Activated naive CD4-positive, alpha-beta T cell treated with anti-CD3 and anti-CD28 coated beads for 36 hours (primary cell): ENCODE data around the gene SGCA. TPM values are rescaled to one million over a fixed set of nuclear protein-coding genes. Genes with fewer than 3 reads are reported as not detected.
A peak's percentile ranks its signal among the peaks of the same experiment; 100 is the strongest.

ENCODE experiments used
- CTCF ChIA-PET: fragments of 350-600 bp; sonication (Branson Sonifier 250); formaldehyde crosslinking; loops from one replicate; lab custom pipeline; 2021; ENCODE audit warnings: antibody characterized with exemption; lab: Charles Lee
- DNase-seq: peaks from one replicate; pipeline ENCODE4 v3.0.0-alpha.2; 2020
- H3K27ac Mint-ChIP-seq: one replicate; pipeline ENCODE4 v1.8.0; 2021; ENCODE audit warnings: mild to moderate bottlenecking, mixed read lengths
- H3K27me3 Mint-ChIP-seq: one replicate; pipeline ENCODE4 v1.8.0; 2021; ENCODE audit warnings: low read depth, mixed read lengths
- H3K36me3 Mint-ChIP-seq: one replicate; pipeline ENCODE4 v1.8.0; 2021; ENCODE audit warnings: low read depth, mixed read lengths
- H3K4me1 Mint-ChIP-seq: one replicate; pipeline ENCODE4 v1.8.0; 2021; ENCODE audit warnings: low read depth, mixed read lengths
- H3K4me3 Mint-ChIP-seq: one replicate; pipeline ENCODE4 v1.8.0; 2021; ENCODE audit warnings: mild to moderate bottlenecking, moderate library complexity, mixed read lengths
- H3K9me3 Mint-ChIP-seq: one replicate; pipeline ENCODE4 v1.8.0; 2021; ENCODE audit warnings: mixed read lengths
- intact Hi-C: fragments of 100-400 bp; cut with micrococcal nuclease; formaldehyde crosslinking; loops from one replicate; pipeline ENCODE4 v1.15.1; 2023
- total RNA-seq, 2 experiments: library from RNA; stranded (reverse); gene quantifications; one replicate each; pipeline ENCODE4 v1.2.3, GENCODE V29; 2021

Gene SGCA
- total RNA-seq, 2 experiments from 2014 or later, result 0.14 TPM; not detected in 1

DNA sequence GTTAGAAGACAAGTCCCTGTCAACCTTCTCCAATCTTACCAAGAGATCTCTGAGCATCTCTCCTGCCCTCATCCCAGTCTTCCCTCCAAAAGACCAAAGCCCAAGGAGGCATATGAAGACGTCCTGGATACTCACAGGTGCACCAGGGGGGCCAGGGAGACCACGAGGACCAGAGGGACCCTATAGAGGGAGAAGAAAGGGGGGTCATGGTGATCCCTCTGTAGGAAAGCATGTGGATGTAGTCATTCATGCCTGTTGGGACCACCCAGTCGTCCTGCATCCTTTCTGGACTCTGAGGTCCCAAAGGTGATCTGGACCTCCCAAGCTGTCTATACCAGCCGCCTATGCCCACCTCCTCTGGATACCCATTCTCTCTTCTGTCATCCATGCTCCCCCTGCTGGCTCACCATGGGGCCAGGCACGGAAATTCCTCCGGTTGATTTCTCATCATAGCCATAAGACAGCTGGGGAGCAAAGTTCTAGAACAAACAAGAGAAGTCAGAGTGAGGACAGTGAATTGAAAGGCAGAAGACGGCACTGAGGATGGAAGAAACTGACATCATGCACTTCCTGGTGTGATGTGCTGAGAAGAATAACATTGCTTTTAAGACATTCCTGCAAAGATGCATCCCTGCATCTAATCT lies 32.3 kb downstream of the SGCA start:
- Mint-ChIP-seq H3K36me3 (no peaks in the 10 kb centered on the region), H3K4me1 (peaks cover 17% of the 10 kb centered on the region), H3K27me3 (peaks cover 24% of the 10 kb centered on the region), H3K9me3 (no peaks in the 10 kb centered on the region), H3K4me3 (no peak overlapping the region), H3K27ac (no peak overlapping the region)
- CTCF ChIA-PET, result interaction anchor here (0.6 to 3.0 kb wide), 9 partner anchors 9 to 238 kb away, joined by 3 to 49 read pairs (median 3); no protein-coding TSS in a partner anchor
- peak; percentile 85 for DNase-seq
- intact Hi-C loops, result loop anchor here (1.0 kb wide), 4 partner anchors 29 to 104 kb away; no protein-coding TSS in a partner anchor

GRCh38 chr17:50199211-50199802 lies 33.5 kb downstream of the SGCA start:
- no peaks in the 10 kb centered on the region for H3K9me3 Mint-ChIP-seq
- CTCF ChIA-PET, result interaction anchor here (1.0 to 7.5 kb wide), 19 partner anchors 11 to 148 kb away, joined by 3 to 225 read pairs (median 7); partner anchors contain the start of genes TMEM92 and XYLT2
- H3K4me3 Mint-ChIP-seq, result no peak overlapping the region
- H3K27me3 Mint-ChIP-seq, result peaks cover 27% of the 10 kb centered on the region
- no peaks in the 10 kb centered on the region for H3K36me3 Mint-ChIP-seq
- intact Hi-C loops, result no loop called here
- DNase-seq, result no peak
- H3K27ac Mint-ChIP-seq, result no peak overlapping the region
- H3K4me1 Mint-ChIP-seq, result peaks cover 17% of the 10 kb centered on the region

DNA sequence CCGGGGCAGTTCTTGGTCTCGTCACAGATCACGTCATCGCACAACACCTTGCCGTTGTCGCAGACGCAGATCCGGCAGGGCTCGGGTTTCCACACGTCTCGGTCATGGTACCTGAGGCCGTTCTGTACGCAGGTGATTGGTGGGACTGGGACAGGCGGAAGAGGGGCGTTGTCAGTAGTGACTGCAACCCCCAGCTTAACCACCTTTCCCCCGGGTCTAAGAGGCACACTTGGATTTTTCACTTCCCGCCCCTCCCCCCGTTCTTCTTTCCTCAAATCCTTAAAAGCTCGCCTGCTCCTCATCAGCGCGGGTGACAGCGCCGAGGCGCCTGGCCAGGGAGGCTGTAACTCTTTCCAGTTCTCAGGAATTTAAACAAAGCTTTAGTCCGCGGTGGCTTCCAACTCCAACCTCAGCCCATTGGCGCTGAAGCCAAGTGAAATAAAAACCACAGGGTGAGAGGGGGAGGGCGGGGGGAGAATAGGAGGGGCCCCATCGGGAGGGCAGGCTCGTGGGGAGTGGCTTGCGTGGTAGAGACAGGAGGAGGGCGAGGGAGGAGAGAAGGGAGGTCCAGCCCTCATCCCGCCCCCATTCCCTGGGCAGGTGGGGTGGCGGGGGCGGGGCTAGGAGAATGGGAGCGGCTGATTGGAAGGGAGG lies 34.1 kb downstream of the SGCA start:
- Mint-ChIP-seq H3K4me1 (peaks cover 17% of the 10 kb centered on the region), H3K27ac (no peak overlapping the region), H3K36me3 (no peaks in the 10 kb centered on the region), H3K9me3 (no peaks in the 10 kb centered on the region), H3K27me3 (peaks cover 29% of the 10 kb centered on the region), H3K4me3 (peak overlapping the region; percentile 56)
- intact Hi-C loops, result loop anchor here (1.0 kb wide), 4 partner anchors 73 to 278 kb away; partner anchors contain the start of gene RSAD1
- peak; percentile 73 for DNase-seq
- CTCF ChIA-PET, result interaction anchor here (0.6 to 7.5 kb wide), 44 partner anchors 8 to 302 kb away, joined by 3 to 225 read pairs (median 5); partner anchors contain the start of genes TMEM92 and XYLT2

DNA sequence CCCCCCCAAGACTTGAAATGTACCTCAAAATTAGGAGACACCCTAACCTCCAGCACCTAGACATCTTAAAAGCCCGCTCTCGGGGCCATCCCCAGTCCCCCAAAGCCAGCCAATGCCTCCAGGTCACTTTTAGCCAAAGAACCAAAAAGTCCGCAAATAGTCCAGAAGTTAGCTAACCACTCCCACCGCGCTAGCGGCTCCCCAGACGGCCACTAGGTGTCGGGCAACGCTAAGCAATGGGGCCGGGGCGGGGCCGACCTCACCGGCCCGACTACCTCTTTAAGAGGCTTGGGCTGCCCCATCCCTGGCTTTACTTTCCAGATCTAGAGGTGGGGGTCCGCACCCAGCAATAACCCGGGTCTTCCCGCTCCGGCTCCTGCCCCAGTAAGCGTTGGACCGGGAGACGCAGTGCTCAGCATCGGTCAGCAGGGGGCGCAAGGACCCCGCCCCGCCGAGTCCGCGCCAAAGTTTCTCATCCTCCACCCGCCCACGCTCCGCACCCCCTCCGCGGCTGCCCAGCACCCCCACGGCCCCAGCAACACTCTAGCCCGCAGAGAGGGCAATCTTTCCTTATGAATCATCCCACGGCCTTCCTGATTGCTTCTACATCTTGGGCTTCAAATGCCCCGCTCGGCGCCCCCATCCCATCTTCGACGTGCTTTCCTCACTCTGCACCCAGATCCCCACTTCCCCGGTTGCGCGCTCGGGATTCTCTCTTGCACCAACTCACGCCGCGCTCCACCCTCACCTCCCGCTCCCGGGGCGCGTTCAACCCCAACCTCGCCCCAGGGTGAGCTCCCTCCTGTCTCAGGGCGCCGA lies 34.9 kb downstream of the SGCA start:
- intact Hi-C loops, result loop anchor here (1.0 kb wide), 4 partner anchors 73 to 278 kb away; partner anchors contain the start of gene RSAD1

GRCh38 chr17:50201276-50201854 lies 35.6 kb downstream of the SGCA start, which contains the start of gene COL1A1:
Gene COL1A1 (minus strand): TSS chr17:50201631. CDS start chr17:50201513, 118 bp downstream.
- Mint-ChIP-seq H3K27ac (no peak within 1 kb of the TSS), H3K36me3 (no peaks in the 10 kb centered on the region), H3K27me3 (peaks cover 41% of the 10 kb centered on the region), H3K9me3 (no peaks in the 10 kb centered on the region), H3K4me3 (peak within 1 kb of the TSS; percentile 56), H3K4me1 (peaks cover 17% of the 10 kb centered on the region)
- CTCF ChIA-PET, result interaction anchor here (0.7 to 7.5 kb wide), 19 partner anchors 13 to 282 kb away, joined by 3 to 225 read pairs (median 5); partner anchors contain the start of genes TMEM92 and XYLT2
- DNase-seq, result no peak
- intact Hi-C loops, result no loop called here

More for the DNA sequence above, 34.9 kb downstream of the SGCA start:
- Mint-ChIP-seq H3K36me3 (no peaks in the 10 kb centered on the region), H3K27ac (no peak overlapping the region), H3K9me3 (no peaks in the 10 kb centered on the region), H3K4me3 (peak overlapping the region; percentile 56), H3K4me1 (peaks cover 17% of the 10 kb centered on the region), H3K27me3 (peaks cover 35% of the 10 kb centered on the region)
- CTCF ChIA-PET, result interaction anchor here (0.6 to 7.5 kb wide), 49 partner anchors 9 to 301 kb away, joined by 3 to 225 read pairs (median 4); partner anchors contain the start of genes TMEM92 and XYLT2
- DNase-seq, result peak; percentile 88

DNA sequence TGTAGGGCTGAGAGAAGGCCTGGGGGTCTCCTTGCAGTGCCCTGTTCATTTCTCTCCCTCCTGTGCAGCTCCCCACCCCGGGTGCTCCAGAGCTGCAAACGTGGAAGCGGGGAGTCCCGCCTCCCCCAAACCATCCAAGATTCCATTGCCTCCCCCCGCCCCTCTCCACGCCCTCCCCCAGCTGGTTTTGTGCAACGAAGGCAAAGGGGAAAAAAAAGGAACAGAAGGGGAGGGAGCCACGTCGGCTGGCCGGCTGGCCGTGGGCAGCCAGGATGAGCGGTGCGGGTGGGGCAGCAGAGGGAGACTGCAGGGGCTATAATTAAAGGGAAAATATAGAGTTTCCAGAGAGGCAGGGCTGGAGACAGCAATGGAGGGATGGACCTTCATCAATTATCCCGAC lies 37.3 kb downstream of the SGCA start:
- peaks cover 22% of the 10 kb centered on the region for H3K4me1 Mint-ChIP-seq

DNA sequence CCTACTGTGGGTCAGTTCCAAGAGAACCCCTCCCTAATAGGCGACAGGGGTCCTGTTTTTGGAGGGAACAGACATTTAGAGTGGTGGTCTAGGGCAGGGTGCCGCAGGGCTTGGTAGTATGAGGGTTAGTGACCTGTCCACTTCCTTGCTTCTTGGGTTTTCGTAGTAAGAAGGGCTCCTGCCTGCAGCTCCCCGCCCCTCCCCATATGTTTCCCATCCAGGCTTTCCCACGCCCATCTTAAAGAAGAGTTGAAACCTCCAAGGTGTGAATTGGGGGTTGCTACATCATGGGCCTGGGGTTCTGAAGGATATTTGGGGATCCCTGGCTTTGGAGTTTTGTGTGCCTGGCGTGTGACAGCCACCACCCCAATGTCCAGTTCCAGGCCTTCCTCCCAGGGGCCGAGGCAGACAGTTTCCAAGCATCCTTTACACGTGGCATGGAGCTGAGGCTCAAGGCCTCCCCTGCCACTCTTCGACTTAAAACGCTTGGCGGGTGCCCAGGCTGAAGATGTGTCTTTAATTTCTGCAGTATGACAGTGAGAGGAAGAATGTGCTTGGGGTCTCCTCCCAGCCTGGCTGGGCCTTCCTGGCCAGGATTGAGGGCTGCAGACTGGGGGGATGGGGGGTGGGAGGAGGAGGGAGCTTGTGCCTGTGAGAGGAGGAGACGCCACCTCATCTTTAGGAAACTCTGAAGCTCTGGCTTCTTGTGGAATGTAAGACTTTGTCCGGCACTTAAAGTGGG lies 38.0 kb downstream of the SGCA start:
- DNase-seq, result no peak
- Mint-ChIP-seq H3K4me1 (peaks cover 17% of the 10 kb centered on the region), H3K27ac (no peak overlapping the region), H3K36me3 (no peaks in the 10 kb centered on the region), H3K27me3 (peaks cover 47% of the 10 kb centered on the region), H3K9me3 (no peaks in the 10 kb centered on the region), H3K4me3 (no peak overlapping the region)
- CTCF ChIA-PET, result interaction anchor here (0.9 to 7.5 kb wide), 5 partner anchors 9 to 94 kb away, joined by 4 to 225 read pairs (median 16); partner anchors contain the start of gene TMEM92
- intact Hi-C loops, result no loop called here

More for the DNA sequence above, 37.3 kb downstream of the SGCA start:
- Mint-ChIP-seq H3K27ac (no peak overlapping the region), H3K9me3 (no peaks in the 10 kb centered on the region), H3K36me3 (no peaks in the 10 kb centered on the region), H3K27me3 (peaks cover 50% of the 10 kb centered on the region), H3K4me3 (no peak overlapping the region)
- intact Hi-C loops, result no loop called here
- no peak for DNase-seq
- CTCF ChIA-PET, result interaction anchor here (0.9 to 7.5 kb wide), 7 partner anchors 10 to 90 kb away, joined by 4 to 225 read pairs (median 33); partner anchors contain the start of gene TMEM92

GRCh38 chr17:50204431-50204830 lies 38.6 kb downstream of the SGCA start:
- Mint-ChIP-seq H3K36me3 (no peaks in the 10 kb centered on the region), H3K27me3 (peaks cover 47% of the 10 kb centered on the region), H3K27ac (no peak overlapping the region), H3K9me3 (no peaks in the 10 kb centered on the region), H3K4me3 (no peak overlapping the region), H3K4me1 (peaks cover 17% of the 10 kb centered on the region)
- DNase-seq, result no peak
- CTCF ChIA-PET, result interaction anchor here (2.0 to 7.5 kb wide), 3 partner anchors 8 to 93 kb away, joined by 8 to 225 read pairs (median 16); partner anchors contain the start of gene TMEM92
- intact Hi-C loops, result no loop called here

GRCh38 chr17:50205111-50205962 lies 39.5 kb downstream of the SGCA start:
- H3K27ac Mint-ChIP-seq, result no peak overlapping the region
- H3K4me3 Mint-ChIP-seq, result no peak overlapping the region
- CTCF ChIA-PET, result interaction anchor here (2.0 to 7.5 kb wide), 3 partner anchors 7 to 92 kb away, joined by 8 to 225 read pairs (median 16); partner anchors contain the start of gene TMEM92
- no peaks in the 10 kb centered on the region for H3K36me3 Mint-ChIP-seq
- H3K27me3 Mint-ChIP-seq, result peaks cover 47% of the 10 kb centered on the region
- DNase-seq, result no peak
- H3K9me3 Mint-ChIP-seq, result no peaks in the 10 kb centered on the region
- peaks cover 14% of the 10 kb centered on the region for H3K4me1 Mint-ChIP-seq
- intact Hi-C loops, result no loop called here
